NCI-H1417 treated with DMSO at 0.1 percent for 48 hours (cell line): ENCODE measurements around the gene NEK1.
"Not testable (repeated sequence)": the region's sequence is repeated elsewhere in the genome, so short reads cannot be mapped to it uniquely, and the experiment has no call there.

ENCODE experiments used
- DNase-seq: peaks from one replicate; lab custom pipeline; 2025; lab: John Stamatoyannopoulos, UW

Gene NEK1

DNA sequence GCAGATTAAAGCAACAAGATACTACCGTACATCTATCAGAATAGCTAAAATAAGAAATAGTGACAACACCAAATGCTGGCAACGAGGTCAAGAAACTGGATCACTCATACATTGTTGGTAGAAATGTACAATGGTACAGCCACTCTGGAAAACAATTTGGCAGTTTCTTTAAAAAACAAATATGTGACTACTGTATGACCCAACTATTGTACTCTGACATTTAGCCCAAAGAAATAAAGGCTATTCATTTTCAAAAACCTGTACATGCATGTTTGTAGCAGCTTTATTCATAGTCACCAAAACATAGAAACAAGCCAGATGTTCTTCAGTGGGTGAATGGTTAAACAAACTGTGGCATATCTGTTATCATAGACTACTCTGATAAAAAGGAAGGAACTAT lies 16.2 kb upstream of the NEK1 start:
- DNase-seq: no peak

DNA sequence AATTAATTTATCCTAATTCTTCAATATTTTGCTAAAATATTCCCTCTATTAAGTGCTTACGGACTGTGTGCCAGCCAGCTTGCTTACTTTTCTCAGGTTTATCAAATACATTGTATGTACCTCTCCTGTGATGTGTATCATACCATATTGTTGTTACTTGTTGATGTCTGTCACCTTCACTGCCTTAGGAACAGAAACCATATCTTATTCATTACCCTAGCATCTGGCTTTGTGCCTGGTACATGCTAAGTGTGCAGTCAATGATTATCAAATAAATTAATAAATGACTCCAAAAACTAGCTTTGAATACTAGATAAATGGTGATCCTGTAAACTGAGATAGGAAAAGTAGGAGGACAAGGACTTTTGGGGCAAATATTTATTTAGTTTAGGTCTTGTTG lies 14.9 kb upstream of the NEK1 start:
- DNase-seq: no peak

DNA sequence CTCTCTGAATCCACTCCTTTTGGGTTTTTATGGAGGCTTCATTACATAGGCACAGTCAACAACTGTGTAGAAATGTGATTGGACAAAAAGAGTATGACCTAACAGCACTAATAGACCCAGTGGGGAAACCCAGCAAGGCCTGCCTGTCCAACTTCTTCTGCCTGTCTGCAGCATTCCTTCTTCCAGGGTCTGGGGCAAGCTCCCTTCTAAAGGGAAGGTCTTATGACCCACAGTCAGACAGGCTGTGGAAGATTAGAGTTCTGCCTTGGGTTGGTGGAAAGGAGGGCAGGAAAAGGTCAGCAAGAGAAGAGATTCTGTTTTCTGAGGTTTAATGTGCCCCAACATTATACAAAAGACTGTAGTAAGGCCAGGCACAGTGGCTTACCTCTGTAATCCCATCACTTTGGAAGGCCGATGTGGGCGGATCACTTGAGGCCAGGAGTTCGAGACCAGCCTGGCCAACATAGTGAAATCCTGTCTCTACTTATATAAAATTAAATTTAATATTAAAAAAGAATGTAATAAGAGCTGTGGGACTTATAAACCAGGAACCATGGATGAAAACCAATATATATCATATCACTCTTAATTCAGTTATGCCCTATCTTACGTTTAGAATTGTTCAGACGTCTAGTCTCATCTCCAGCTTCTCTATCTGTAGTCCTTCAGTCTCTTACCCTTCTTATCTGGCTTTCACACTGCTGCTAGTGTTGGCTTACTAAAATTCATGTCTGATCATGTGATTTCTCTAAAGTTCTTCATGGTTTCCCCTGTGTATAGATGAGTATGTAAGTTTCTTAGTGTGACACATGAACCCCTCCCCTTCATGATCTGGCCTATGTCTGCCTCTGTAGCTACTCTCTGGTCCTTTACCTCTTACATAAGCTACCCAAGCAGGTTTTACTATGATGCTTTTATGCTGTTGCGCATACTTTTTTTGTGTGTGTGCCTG lies 14.2 kb upstream of the NEK1 start:
- no peak for DNase-seq

DNA sequence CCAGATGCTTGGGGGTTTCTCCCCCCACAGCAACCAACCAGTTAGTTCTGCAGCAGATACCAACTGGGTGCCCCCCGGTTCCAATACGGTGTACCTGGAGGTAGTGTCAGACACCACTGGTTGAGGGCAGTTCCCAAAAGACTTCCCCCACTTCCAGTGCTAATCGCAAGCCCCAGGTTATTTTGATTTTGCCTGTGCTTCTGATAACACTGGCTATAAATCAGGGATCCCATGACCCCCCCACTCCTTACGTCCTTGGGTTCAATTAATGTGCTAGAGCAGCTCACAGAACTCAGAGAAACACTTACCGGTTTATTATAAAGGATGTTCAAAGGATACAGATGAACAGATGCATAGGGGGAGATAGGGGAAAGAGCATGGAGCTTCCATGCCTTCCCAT lies 13.5 kb upstream of the NEK1 start:
- DNase-seq: no peak

DNA sequence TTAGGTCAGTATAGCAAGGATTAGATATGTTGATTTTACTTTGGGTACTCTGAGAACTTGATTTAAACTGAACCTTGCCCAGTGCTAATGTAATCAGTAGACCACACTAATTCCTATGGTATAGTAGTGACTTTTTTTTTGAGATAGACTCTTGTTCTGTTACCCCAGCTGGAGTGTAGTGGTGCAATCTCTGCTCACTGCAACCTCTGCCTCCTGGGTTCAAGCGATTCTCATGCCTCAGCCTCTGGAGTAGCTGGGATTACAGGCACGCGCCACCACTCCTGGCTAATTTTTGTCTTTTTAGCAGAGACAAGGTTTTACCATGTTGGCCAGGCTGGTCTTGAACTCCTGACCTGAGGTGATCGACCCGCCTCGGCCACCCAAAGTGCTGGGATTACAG lies 11.6 kb upstream of the NEK1 start:
- not testable (repeated sequence) for DNase-seq

DNA sequence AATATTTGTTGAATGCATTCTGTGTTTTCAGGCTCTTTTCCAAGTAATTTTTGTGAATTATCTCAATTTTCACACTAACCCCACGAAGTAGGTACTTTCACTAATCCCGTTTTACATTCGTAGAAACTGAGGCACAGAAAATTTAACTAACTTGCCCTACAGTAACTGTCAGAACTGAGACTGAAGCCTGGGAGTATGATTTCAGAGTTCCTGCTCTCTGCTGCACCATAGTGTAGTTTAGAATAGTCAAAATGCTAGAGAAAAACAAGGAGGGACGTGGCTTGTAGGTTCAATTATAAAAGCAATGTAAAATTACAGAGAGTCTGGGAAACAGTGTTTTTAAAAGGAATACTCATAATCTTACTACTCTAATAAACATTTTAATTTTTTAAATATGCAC lies 10.2 kb upstream of the NEK1 start:
- DNase-seq: no peak

DNA sequence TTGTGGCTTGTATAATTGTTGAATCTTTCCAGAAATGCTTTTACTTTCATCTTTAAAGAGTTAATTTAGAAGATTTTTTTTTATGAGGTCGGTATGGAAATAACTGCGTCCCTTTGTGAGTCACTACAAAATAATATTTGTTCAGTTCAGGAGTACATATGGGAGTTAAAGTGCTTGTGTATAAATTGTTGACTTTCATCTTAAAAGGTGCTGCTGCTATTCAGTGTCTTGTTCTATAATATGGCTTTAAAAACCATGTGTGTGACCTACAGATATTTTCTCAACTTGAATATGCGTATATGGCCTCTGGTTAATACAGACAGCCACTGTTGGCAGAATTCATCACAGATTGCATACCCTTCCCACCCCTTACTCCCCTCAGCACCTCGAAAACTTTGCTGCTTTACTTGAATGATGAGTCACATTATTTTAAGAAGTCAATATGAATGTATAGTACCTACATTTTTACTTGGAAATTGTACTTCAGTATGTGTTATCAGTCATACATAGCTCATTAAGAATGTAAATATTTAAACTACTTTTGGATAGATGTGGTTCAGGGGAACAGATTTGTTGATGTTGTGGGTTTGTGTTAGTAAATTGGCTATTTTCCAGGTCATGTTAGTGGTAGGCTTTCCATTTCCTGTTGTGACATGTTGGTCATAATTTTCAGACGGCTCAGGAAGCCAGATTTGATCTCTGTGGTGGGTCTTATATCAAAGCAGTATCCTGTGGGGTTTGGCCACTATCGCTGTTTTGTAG lies 9.5 kb upstream of the NEK1 start:
- no peak for DNase-seq

DNA sequence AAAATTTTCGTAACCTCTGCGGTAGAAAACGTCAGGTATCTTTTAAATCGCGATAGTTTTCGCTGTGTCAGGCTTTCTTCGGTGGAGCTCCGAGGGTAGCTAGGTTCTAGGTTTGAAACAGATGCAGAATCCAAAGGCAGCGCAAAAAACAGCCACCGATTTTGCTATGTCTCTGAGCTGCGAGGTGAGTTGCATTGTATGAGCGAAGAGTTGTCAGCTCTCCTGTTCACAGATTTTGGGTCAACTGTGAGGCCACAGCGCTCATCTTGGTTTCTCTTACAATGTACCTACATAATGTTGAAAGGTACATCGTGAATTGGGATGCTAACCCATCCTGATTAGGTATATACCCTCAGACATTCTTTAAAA lies 8.5 kb upstream of the NEK1 start:
- no peak for DNase-seq

DNA sequence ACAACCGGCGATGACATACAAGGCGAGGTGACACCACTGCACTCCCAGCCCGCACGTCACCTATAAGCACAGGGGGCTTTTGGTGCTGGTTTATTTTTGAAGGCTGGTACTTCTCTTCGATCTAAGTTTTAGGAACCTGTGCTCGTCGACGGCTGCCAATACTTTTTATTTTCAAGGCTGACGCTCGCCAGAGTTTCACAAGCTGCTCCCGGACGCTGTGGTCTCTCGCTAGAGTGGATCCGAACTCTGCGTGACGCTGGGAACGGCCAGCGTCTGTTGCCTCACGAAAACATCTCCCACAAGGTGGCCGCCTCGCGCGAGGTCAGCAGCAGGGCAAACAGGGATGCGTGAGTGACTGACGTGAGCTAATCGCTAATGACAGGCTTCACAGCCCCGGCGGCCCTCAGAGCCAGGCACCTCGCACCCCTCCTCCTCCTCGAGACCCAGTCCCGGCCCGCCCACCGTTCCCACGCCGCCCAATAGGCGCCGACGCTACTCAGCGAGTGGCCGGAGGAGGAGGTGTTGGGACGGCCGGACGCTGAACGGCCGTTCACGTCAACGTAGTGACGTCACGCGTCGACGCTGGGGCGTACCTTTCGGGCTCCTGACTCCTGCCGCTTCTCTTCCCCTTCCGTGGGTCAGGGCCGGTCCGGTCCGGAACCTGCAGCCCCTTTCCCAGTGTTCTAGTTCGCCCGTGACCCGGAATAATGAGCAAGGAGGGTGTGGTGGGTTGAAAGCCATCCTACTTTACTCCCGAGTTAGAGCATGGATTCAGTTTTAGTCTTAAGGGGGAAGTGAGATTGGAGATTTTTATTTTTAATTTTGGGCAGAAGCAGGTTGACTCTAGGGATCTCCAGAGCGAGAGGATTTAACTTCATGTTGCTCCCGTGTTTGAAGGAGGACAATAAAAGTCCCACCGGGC lies 7.8 kb upstream of the NEK1 start, which contains the start of gene CLCN3:
Gene CLCN3 (plus strand): TSS at position 621 of the 922 bp plus-strand sequence. CDS start 15,351 bp downstream, outside the sequence.
- DNase-seq: peak; percentile 85

DNA sequence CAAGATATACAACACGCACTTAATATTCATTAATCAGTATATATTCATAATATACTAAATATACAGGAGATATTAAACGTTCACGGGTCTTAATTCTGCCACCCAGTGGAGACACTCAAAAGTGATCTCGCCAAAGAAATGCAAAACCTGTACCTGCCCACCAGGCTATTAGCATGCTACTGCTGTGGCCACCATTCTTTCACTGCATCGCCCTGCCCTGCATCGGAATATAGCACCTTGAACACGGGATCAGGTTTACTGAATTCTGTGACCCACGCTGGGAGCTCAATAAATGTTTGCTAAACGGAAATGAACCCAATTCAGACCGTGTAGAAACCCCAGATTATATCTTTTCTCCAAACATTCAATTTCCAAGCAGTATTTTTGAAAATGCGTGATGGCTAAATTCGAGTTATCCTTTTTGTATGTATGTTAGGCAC lies 7.2 kb upstream of the NEK1 start:
- DNase-seq: no peak

DNA sequence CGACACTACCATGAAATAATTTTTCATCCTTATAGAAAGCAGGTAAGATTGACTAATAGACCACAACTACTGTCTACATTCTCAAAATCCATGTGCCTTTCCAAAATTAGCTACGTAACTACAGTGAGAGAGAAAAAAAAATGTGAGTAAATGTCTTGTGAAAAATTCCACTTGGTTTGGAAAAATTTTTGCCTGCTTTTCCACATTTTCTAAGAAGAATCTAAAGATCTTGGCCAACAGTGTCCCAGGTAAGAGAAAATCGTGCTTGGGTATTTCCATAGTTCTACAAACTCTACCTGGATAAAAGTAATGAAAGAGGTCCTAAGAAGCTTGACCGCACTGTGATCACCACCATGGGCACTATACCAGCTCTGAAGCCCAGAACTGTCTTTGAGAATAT lies 6.6 kb upstream of the NEK1 start:
- DNase-seq: no peak

DNA sequence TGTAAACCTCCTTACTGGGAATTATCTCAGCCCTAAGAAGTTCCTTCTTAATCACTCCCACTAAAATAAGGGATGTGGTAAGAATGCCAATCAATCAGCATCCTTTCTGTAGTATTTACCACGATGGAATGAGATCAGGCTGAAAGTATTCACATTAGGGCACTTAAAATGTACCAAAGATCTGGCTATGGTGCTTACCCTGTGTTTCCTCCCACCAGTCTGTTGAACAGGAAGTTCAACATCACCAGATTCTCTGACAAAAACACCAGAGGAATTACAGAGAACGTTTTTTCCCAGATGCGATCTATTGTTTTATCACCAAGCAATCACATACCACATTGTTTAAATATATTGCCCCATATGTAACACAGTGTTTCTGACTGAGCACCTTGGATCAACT lies 5.9 kb upstream of the NEK1 start:
- DNase-seq: no peak

DNA sequence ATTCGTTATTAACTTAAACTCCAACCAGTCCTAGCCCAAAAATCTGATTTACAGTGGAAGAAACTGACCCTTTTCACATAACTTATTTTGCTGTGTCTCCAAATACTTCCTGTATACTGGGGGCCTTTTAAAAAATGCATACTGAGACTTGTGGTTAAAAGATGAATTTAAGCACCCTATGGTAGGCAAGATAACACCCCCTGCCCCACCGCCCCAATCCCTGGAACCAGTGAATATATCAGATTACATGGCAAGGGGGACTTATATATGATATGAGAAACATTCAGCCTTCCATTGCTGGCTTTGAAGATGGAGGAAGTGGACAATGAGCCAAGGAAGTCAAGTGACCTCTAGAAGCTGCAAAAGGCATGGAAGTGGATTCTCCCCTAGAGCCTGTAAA lies 4.9 kb upstream of the NEK1 start:
- DNase-seq: no peak

DNA sequence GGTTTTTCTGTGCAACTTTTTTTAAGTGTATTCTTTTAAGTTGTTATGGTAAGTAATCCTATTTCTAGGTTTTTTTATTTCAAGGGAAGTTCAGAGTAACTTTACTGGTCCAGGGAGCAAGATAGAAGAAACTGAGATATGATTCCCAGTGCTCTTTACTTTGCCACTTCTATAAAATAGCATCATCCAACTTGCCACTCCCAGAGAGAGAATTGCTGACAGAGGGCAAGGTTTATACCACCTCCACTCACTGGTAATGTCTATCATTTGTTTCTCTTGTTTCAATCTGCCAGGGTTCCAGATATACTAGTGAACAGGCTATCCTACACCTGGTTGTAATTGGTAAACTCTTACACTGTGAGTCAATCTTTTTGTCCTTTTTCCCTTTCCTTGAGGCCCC lies 4.5 kb upstream of the NEK1 start:
- DNase-seq: no peak

DNA sequence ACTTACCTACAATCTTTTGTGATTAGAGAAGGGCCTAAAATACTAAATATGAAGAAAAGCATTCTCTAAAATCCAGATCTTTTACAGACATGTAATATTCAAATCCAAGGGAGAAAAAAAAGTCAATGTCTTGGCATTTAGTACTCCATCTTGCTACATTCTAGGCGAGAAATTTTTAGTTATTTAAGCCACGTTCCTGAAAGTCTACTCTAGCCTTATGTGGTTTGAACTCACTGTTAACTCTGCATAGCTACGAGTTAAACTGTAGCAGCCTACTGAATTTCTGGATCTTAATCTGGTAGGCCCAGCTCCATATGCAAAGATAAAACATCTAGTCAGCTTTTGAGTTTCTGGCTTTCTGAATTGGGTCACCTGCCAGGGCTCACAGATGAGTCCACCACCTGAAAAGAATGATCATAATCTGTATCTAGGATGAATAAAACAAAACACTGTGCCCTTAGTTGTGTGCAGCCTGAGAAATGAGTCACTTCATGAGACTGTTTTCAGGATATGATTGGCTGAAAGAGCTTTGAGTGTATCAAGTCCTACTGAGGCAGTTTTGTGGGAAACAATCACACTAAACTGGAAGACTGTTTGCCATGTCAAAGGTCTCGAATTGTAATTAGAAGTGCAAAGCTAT lies 3.2 kb upstream of the NEK1 start:
- no peak for DNase-seq

DNA sequence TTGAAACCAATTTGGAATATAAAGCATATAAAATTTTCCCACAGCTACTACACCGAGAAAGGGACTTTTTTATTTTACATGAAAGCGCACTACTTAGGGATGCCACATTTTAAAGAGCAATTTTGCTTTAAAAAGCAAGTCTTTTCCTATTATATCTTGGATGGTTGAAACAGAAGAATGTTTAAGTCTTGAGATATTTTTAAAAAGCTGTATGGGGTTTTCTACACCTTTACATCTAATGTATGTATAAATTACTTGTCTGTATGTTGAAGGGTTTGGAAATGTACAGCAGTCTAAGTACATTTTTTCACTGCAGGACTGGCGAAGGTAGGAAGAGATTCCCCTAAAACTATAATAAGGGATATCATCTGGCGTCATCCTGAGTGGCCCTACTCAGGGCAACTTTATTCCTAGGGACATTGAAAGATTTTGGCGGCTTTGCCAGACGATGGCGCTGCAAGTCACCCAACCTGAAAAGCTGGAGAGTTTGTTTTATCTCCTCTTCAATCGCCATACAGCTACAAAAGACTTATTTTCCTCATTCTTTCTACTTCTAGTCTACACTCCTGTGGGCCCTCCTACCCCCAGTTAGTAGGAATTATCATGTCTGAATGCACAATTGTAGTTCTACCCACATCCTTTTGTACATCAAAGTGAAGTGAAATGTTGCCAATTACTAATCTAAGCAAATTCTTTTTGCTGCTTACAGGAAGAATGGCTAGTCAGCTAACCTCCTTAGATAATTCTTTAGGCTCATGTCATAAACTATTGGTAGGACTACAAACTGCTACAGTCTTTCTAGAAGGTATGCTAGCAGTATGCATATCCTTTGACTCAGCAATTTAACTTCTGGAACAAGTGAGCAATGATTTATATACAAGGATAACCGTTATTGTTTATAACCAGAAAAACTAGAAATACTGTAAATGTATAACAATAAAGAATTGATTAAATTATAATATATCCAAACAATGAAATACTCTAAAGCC lies 782 bp upstream of the NEK1 start:
- DNase-seq: peak; percentile 64

DNA sequence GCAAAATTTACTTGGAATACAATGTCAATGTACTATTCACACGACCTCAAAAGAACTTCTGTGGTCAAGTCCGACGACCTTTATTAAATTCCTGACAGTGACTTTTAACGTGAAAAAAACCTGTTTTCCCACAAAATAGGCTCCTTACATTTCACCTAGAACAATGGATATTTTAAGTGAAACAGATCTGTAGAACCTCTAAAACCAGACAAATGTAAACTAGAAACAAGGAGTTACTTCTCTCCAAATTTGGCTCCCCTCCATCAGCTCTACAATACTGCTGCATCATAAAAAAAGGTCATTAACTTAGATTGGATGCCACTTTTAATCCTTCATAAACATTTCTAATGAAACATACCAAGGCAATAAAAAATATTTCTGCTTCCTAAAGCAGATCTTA lies 1.2 kb downstream of the NEK1 start:
- no peak for DNase-seq

DNA sequence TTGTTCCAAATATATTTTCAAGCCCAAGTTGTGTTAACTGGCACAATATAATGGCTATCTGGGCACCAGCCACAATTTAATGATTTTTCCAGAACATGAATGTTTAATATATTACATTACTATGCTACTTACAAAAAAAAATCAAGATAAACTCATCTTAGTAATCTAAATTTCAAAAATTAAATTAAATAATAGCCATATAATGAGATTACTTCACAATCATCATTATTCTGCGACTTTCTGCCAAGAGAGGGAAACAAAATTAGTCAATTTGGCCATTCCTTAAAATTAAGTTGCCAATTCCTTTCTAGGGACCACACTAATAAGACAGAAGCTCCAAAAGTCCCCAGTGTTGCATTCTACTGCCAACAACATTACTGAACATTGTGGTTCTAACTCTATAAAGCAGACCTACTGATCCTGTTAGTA lies 7.5 kb downstream of the NEK1 start:
- DNase-seq: no peak

DNA sequence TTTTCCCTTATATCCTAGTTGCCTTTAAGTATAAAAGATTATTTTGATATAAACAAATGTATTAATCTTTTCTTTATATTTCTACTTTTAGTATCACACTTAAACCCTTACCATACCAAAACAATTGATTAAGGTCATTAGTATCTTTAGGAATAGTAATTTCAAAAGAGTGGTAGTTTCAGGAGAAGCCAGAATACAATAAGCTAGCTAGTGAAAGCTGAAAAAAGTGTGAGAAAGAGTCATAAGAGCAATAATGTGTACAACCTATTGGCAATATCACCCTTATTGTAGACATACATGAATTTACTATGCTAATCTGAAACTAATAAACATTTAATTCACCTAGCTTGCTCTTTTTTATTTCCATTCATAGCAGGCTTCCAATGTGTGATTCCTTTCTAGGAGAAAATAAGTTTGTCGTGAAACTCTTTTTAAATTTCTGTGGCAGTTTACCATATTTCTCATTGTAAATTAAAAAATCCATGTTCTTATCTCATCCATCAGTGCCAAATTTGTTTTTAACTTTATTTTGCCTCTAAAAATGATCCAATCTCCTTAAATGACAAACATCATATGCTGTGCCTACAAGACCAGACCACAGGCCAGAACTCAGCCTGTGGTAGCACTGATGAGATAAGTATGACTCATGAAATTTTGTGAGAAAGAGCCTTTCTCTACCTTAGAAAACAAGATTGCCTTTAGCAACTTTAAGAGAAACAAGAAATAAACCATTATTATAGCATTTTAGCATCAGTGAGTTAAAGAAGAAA lies 8.1 kb downstream of the NEK1 start:
- DNase-seq: no peak

DNA sequence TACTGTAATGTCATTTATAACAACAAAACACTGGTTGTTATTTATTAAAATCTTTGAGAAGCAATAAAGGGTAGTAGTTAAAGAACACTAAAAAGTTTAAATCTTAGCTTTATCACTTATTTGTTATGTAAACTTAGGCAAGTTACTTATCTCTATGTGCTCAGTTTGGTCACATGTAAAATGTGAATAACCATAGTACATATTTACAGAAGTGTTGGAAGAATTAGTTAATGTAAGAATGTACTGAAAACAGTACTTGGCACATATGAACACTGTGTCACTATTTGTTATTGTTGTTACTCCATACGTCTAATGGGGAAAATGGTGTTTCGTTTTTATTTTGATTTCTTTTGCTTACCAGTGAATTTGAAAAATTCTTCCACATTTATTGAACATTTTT lies 9.1 kb downstream of the NEK1 start:
- no peak for DNase-seq
